Liver (tissue), 3 donors: ENCODE data around the gene DNAJC22.

ENCODE experiments used
- CTCF ChIP-seq: fragments of 150-350 bp; IDR thresholded peaks from 2 replicates; pipeline ENCODE4 v1.5.1; 2017; ENCODE audit warnings: improper control_type of control experiment, low read depth, low read length; ENCODE audit not compliant: missing input control
- RXRA ChIP-seq, 2 donors: IDR thresholded peaks; 2 replicates each; pipeline ENCODE4 v1.6.1; 2017 to 2018; ENCODE audit warnings: antibody characterized with exemption in 2 of 2, mild to moderate bottlenecking in 1 of 2
- donor health status: healthy.
- donor health status: healthy.

- TF ChIP-seq CTCF (no peak), RXRA (IDR thresholded peaks at IDR 0.05) (no peak)
Measured at GRCh38 chr12:49330631-49331379, 15.9 kb upstream of the DNAJC22 start.
